Spleen (tissue), 11 donors: ENCODE results near the gene CACNA2D3. TPM values are rescaled to one million over a fixed set of nuclear protein-coding genes. Genes with fewer than 3 reads are reported as not detected.

Source experiments
- DNase-seq: peaks from one replicate; pipeline ENCODE4 v3.0.0-alpha.2; 2020
- H3K27ac ChIP-seq, 8 donors: fragments of 200-600 bp; sonication (generic) in 7 of 8; 1 replicate in 4 of 8; 2 replicates in 4 of 8; pipeline versions ENCODE4 v1.5.0 to v1.8.0; 2016 to 2021; ENCODE audit warnings: inconsistent platforms in 4 of 8, mild to moderate bottlenecking in 4 of 8, moderate library complexity in 1 of 8
- H3K27me3 ChIP-seq, 7 donors: fragments of 200-600 bp; sonication (generic) in 6 of 7; replicated peaks in 1 of 7; 1 replicate in 4 of 7; 2 replicates in 3 of 7; pipeline versions ENCODE4 v1.5.0 to v1.8.0; 2016 to 2021; ENCODE audit warnings: inconsistent platforms in 3 of 7, mild to moderate bottlenecking in 1 of 7
- H3K36me3 ChIP-seq, 6 donors: fragments of 200-600 bp; sonication (generic) in 5 of 6; 1 replicate in 4 of 6; 2 replicates in 2 of 6; pipeline versions ENCODE4 v1.5.0 to v1.8.0; 2016 to 2021; ENCODE audit warnings: inconsistent platforms in 2 of 6
- H3K4me1 ChIP-seq, 6 donors: fragments of 200-600 bp; sonication (generic) in 5 of 6; 1 replicate in 3 of 6; 2 replicates in 3 of 6; pipeline versions ENCODE4 v1.5.0 to v1.8.0; 2016 to 2021; ENCODE audit warnings: inconsistent platforms in 3 of 6
- H3K4me3 ChIP-seq, 8 donors: fragments of 200-600 bp; sonication (generic) in 7 of 8; 1 replicate in 4 of 8; 2 replicates in 4 of 8; pipeline versions ENCODE4 v1.5.0 to v1.8.0; 2016 to 2021; ENCODE audit warnings: inconsistent platforms in 4 of 8, mild to moderate bottlenecking in 4 of 8, moderate library complexity in 2 of 8
- H3K9me3 ChIP-seq, 8 donors: fragments of 200-600 bp; sonication (generic) in 7 of 8; 1 replicate in 4 of 8; 2 replicates in 4 of 8; pipeline versions ENCODE4 v1.5.0 to v1.8.0; 2016 to 2021; ENCODE audit warnings: inconsistent platforms in 4 of 8
- CTCF ChIP-seq, 11 experiments: fragments of 200-600 bp in 7 of 11; fragments of 450-650 bp in 4 of 11; sonication (generic) in 4 of 11; IDR thresholded peaks in 8 of 11; conservative IDR thresholded peaks in 3 of 11; 1 replicate in 7 of 11; 2 replicates in 4 of 11; pipeline versions ENCODE4 v1.4.0 to v1.8.0; 2016 to 2021; ENCODE audit warnings: antibody characterized with exemption in 11 of 11, inconsistent platforms in 4 of 11, mild to moderate bottlenecking in 1 of 11
- POLR2A ChIP-seq, 3 donors: fragments of 450-650 bp; IDR thresholded peaks; one replicate each; pipeline ENCODE4 v1.5.1; 2017; ENCODE audit warnings: antibody characterized with exemption in 3 of 3, mild to moderate bottlenecking in 1 of 3
- POLR2AphosphoS5 ChIP-seq, 3 donors: sonication (generic); formaldehyde crosslinking; IDR thresholded peaks; one replicate each; pipeline ENCODE4 v1.5.1; 2017; ENCODE audit warnings: antibody characterized with exemption in 3 of 3
- WGBS, 5 donors: extraction: QIAGEN DNeasy Blood & Tissue Kit in 3 of 5; methylation state at CpG; one replicate each; pipeline versions ENCODE4 v1.1.5 to v1.1.7; 2013 to 2018; 5-methylcytosine and 5-hydroxymethylcytosine counted together
- intact Hi-C: fragments of 100-400 bp; cut with DNase I; formaldehyde crosslinking; loops from one replicate; pipeline ENCODE4 v1.15.0; 2023; ENCODE audit warnings: low total_unique reads
- polyA plus RNA-seq, 3 donors: library from polyadenylated mRNA; stranded (reverse); fragments of 200-250 nt; gene quantifications; one replicate each; pipeline ENCODE4 v1.2.1, GENCODE V29; 2013
- total RNA-seq, 7 donors: library from RNA; depleted of rRNA in 3 of 7; stranded (reverse); fragments of >200 nt in 3 of 7; fragmentation: NEBNext Ultra II Directional in 4 of 7; extraction: Animal tissue kit (Norgen Biotek cat#: 25700) in 4 of 7; gene quantifications; one replicate each; pipeline versions ENCODE4 v1.1.0 to v1.2.1, GENCODE V29; 2016 to 2021
- donor health status: healthy with polysubstance abuse.
- donor health status: DM: no; HTN: no; CAD: no; lungs with moderate emphysema.
- donor health status: DM: no; HTN: no; CAD: no.
- donor health status: Bipolar disorder and iron deficiency.
- donor health status: healthy.
- donor health status: DM: no; HTN: no; CAD: no.
- donor health status: DM: yes; HTN: yes; CAD: no.

CACNA2D3 gene
- total and polyA plus RNA-seq, 10 donors, result 0.83 to 4.9 (median 2.9) TPM

GRCh38 chr3:54572197-54572895 is 450.0 kb downstream of the CACNA2D3 start:
- Histone ChIP-seq H3K4me1 (no peaks in the 10 kb centered on the region), H3K27ac (no peak overlapping the region), H3K36me3 (no peaks in the 10 kb centered on the region), H3K27me3 (no peaks in the 10 kb centered on the region), H3K9me3 (no peaks in the 10 kb centered on the region), H3K4me3 (no peak overlapping the region)
- DNase-seq, result no peak
- TF ChIP-seq POLR2AphosphoS5 (IDR thresholded peaks at IDR 0.05), result no peak
- TF ChIP-seq POLR2A (IDR thresholded peaks at IDR 0.05), result no peak
- no peak for TF ChIP-seq CTCF (IDR thresholded peaks at IDR 0.05 in 8 of 11, conservative IDR thresholded peaks at IDR 0.05 in 3 of 11)
- 86 to 96% (median 91%) methylated on average over 5 of the region's 5 CpGs for WGBS, 5 donors
- intact Hi-C loops, result no loop called here

GRCh38 chr3:54573858-54574257 is 451.5 kb downstream of the CACNA2D3 start:
- TF ChIP-seq POLR2A (IDR thresholded peaks at IDR 0.05), result no peak
- TF ChIP-seq CTCF (IDR thresholded peaks at IDR 0.05 in 8 of 11, conservative IDR thresholded peaks at IDR 0.05 in 3 of 11), result no peak
- TF ChIP-seq POLR2AphosphoS5 (IDR thresholded peaks at IDR 0.05), result no peak
- 72 to 77% (median 73%) methylated on average over 8 of the region's 8 CpGs for WGBS, 5 donors
- Histone ChIP-seq H3K36me3 (no peaks in the 10 kb centered on the region), H3K27ac (no peak overlapping the region), H3K27me3 (no peaks in the 10 kb centered on the region), H3K4me3 (no peak overlapping the region), H3K9me3 (peaks cover 0 to 5% (median 0%) of the 10 kb centered on the region in 8 donors), H3K4me1 (no peaks in the 10 kb centered on the region)
- no peak for DNase-seq
- intact Hi-C loops, result no loop called here

- Histone ChIP-seq H3K4me1 (no peaks in the 10 kb centered on the region), H3K27ac (no peak overlapping the region), H3K36me3 (no peaks in the 10 kb centered on the region), H3K4me3 (no peak overlapping the region), H3K9me3 (peaks cover 0 to 5% (median 0%) of the 10 kb centered on the region in 8 donors), H3K27me3 (no peaks in the 10 kb centered on the region)
- intact Hi-C loops, result no loop called here
- no peak for DNase-seq
- TF ChIP-seq POLR2AphosphoS5 (IDR thresholded peaks at IDR 0.05), result no peak
- TF ChIP-seq CTCF (IDR thresholded peaks at IDR 0.05 in 8 of 11, conservative IDR thresholded peaks at IDR 0.05 in 3 of 11), result no peak
- TF ChIP-seq POLR2A (IDR thresholded peaks at IDR 0.05), result no peak
- 92 to 95% (median 94%) methylated on average over 6 of the region's 6 CpGs for WGBS, 5 donors
Measured at GRCh38 chr3:54574906-54575617, 452.7 kb downstream of the CACNA2D3 start.

- H3K4me3 ChIP-seq, result no peak overlapping the region
- no peaks in the 10 kb centered on the region for H3K36me3 ChIP-seq
- no peaks in the 10 kb centered on the region for H3K27me3 ChIP-seq
- H3K9me3 ChIP-seq, result peaks cover 0 to 5% (median 0%) of the 10 kb centered on the region in 8 donors
- intact Hi-C loops, result no loop called here
- no peak for TF ChIP-seq CTCF (IDR thresholded peaks at IDR 0.05 in 8 of 11, conservative IDR thresholded peaks at IDR 0.05 in 3 of 11)
- no peak for DNase-seq
- 58 to 64% (median 62%) methylated on average over 3 of the region's 3 CpGs for WGBS, 5 donors
- no peak overlapping the region for H3K27ac ChIP-seq
- H3K4me1 ChIP-seq, result no peaks in the 10 kb centered on the region
Measured at GRCh38 chr3:54575618-54575960, 453.2 kb downstream of the CACNA2D3 start.
